A549 (cell line): ENCODE data around the gene PAX3. TPM values are rescaled to one million over a fixed set of nuclear protein-coding genes. Genes with fewer than 3 reads are reported as not detected.

ENCODE experiments used
- ATAC-seq, 2 experiments: fragments of 200-7000 bp in 1 of 2; fragments of >200 bp in 1 of 2; cut with Nextera tagmentation in 1 of 2; cut with Tn5 transposase in 1 of 2; 3 replicates each; pipeline versions ENCODE4 v1.8.0 to v1.9.1; 2018 to 2020; ENCODE audit warnings: mild to moderate bottlenecking in 1 of 2, moderate library complexity in 1 of 2
- CTCF ChIA-PET: fragments of 300-600 bp; sonication (Branson Sonifier 250); formaldehyde crosslinking; extraction: SDS; loops from one replicate; lab custom pipeline; 2021; ENCODE audit warnings: antibody characterized with exemption, inconsistent platforms; lab: Yijun Ruan, JAX
- POLR2A ChIA-PET: fragments of 350-600 bp; formaldehyde crosslinking; extraction: SDS; loops from one replicate; lab custom pipeline; 2021; ENCODE audit warnings: antibody characterized with exemption, inconsistent platforms; lab: Yijun Ruan, JAX
- DNase-seq, 2 experiments: peaks; one replicate each; pipeline versions ENCODE4 v3.0.0 to v3.0.0-alpha.2; 2011 to 2016; ENCODE audit warnings: low read depth in 1 of 2, low spot score in 1 of 2
- FAIRE-seq: peaks from 2 replicates; lab custom pipeline; 2011; peaks lifted over from hg19 to GRCh38; lab: Jason Lieb, UNC
- H3K27ac ChIP-seq, 2 experiments: fragments of >200 bp; sonication (Bioruptor Twin); formaldehyde crosslinking; 3 replicates each; pipeline ENCODE4 v1.5.1; 2016 to 2017
- H3K4me1 ChIP-seq: fragments of >200 bp; sonication (Bioruptor Twin); formaldehyde crosslinking; 3 replicates; pipeline ENCODE4 v1.6.1; 2016
- H3K4me2 ChIP-seq: fragments of >200 bp; sonication (Bioruptor Twin); formaldehyde crosslinking; 3 replicates; pipeline ENCODE4 v1.6.1; 2016
- H3K4me3 ChIP-seq: fragments of >200 bp; sonication (Bioruptor Twin); formaldehyde crosslinking; 3 replicates; pipeline ENCODE4 v1.5.1; 2016
- H3K9me3 ChIP-seq: fragments of >200 bp; sonication (Bioruptor Twin); formaldehyde crosslinking; 3 replicates; pipeline ENCODE4 v1.6.1; 2016
- BHLHE40 ChIP-seq: IDR thresholded peaks from 2 replicates; pipeline ENCODE4 v1.6.1; 2012; ENCODE audit warnings: low read depth, low read length, inconsistent platforms
- CBX2 ChIP-seq: fragments of 200-600 bp; sonication (generic); IDR thresholded peaks from 2 replicates; pipeline ENCODE4 v1.6.1; 2016; ENCODE audit warnings: low read depth, mild to moderate bottlenecking, borderline replicate concordance
- CHD2 ChIP-seq: fragments of 150-350 bp; IDR thresholded peaks from 2 replicates; pipeline ENCODE4 v1.6.1; 2014; ENCODE audit warnings: low read length; ENCODE audit not compliant: partially characterized antibody
- CHD4 ChIP-seq: fragments of 200-600 bp; sonication (generic); IDR thresholded peaks from 2 replicates; pipeline ENCODE4 v1.6.1; 2016; ENCODE audit warnings: antibody characterized with exemption, mild to moderate bottlenecking, borderline replicate concordance
- EHMT2 ChIP-seq: fragments of 200-600 bp; sonication (generic); IDR thresholded peaks from 2 replicates; pipeline ENCODE4 v1.6.1; 2016; ENCODE audit warnings: antibody characterized with exemption, low read depth, mild to moderate bottlenecking, moderate library complexity
- FOSB ChIP-seq: fragments of 250-450 bp; sonication (Bioruptor Pico); IDR thresholded peaks from 2 replicates; pipeline ENCODE4 v1.5.0; 2020; ENCODE audit warnings: mild to moderate bottlenecking, moderate library complexity
- HDAC2 ChIP-seq: fragments of 200-600 bp; sonication (generic); IDR thresholded peaks from 2 replicates; pipeline ENCODE4 v1.6.1; 2016
- HEYL ChIP-seq: fragments of 250-450 bp; sonication (Bioruptor Pico); IDR thresholded peaks from 2 replicates; pipeline ENCODE4 v1.8.0; 2021; ENCODE audit warnings: mild to moderate bottlenecking, moderate library complexity
- MAFK ChIP-seq: fragments of 450-650 bp; IDR thresholded peaks from 2 replicates; pipeline ENCODE4 v1.6.1; 2014; ENCODE audit not compliant: partially characterized antibody
- NFE2L2 ChIP-seq: fragments of 150-350 bp; conservative IDR thresholded peaks from 2 replicates; pipeline ENCODE4 v1.6.1; 2014; ENCODE audit warnings: low read length
- POLR2A ChIP-seq: IDR thresholded peaks from 2 replicates; pipeline ENCODE4 v1.6.1; 2012; ENCODE audit warnings: mild to moderate bottlenecking, low read length
- RARB ChIP-seq: fragments of 250-450 bp; sonication (Bioruptor Pico); IDR thresholded peaks from 2 replicates; pipeline ENCODE4 v1.8.0; 2021; ENCODE audit warnings: mild to moderate bottlenecking, moderate library complexity
- RFX5 ChIP-seq: fragments of 450-650 bp; IDR thresholded peaks from 2 replicates; pipeline ENCODE4 v1.7.1; 2014; ENCODE audit warnings: antibody characterized with exemption, mild to moderate bottlenecking, moderate library complexity
- TFCP2L1 ChIP-seq: fragments of 250-450 bp; sonication (Bioruptor Pico); IDR thresholded peaks from 2 replicates; pipeline ENCODE4 v1.5.0; 2021; ENCODE audit warnings: mild to moderate bottlenecking
- ZNF302 ChIP-seq: fragments of 250-450 bp; sonication (Bioruptor Pico); IDR thresholded peaks from 2 replicates; pipeline ENCODE4 v1.9.0; 2021; ENCODE audit warnings: inconsistent platforms, mild to moderate bottlenecking, moderate library complexity
- WGBS: methylation state at CpG from one replicate; pipeline ENCODE4 v1.1.6; 2017; ENCODE audit errors: missing lambda C conversion rate; 5-methylcytosine and 5-hydroxymethylcytosine counted together
- polyA plus RNA-seq, 4 experiments: library from polyadenylated mRNA; depleted of rRNA in 3 of 4; stranded (reverse); fragments of >200 nt; fragmentation: RNase III in 1 of 4; extraction: RNeasy Plus Mini Kit Qiagen cat#74134 plus additional on column Dnase treatment in 1 of 4; gene quantifications; 2 replicates in 3 of 4; 3 replicates in 1 of 4; pipeline ENCODE4 v1.2.3, GENCODE V29; 2011 to 2017
- TF ChIP-seq, protein P1 (sequence below): IDR thresholded peaks from 2 replicates; pipeline ENCODE4 v1.6.1; 2012
- TF ChIP-seq, protein P2 (sequence below): IDR thresholded peaks from 2 replicates; pipeline ENCODE4 v1.6.1; 2012; ENCODE audit warnings: low read depth, borderline replicate concordance
- TF ChIP-seq, protein P3 (sequence below): fragments of 200-600 bp; sonication (generic); IDR thresholded peaks from 2 replicates; pipeline ENCODE4 v1.6.1; 2016; ENCODE audit warnings: antibody characterized with exemption, mild to moderate bottlenecking, moderate library complexity
- TF ChIP-seq, protein P4 (sequence below): IDR thresholded peaks from 2 replicates; pipeline ENCODE4 v1.6.1; 2012
- TF ChIP-seq, protein P5 (sequence below): fragments of 450-650 bp; IDR thresholded peaks from 2 replicates; pipeline ENCODE4 v1.6.1; 2014; ENCODE audit warnings: antibody characterized with exemption

The PAX3 gene
- polyA plus RNA-seq, 2 of the 4 experiments (the other 2 are of a cell fraction), result not detected

DNA sequence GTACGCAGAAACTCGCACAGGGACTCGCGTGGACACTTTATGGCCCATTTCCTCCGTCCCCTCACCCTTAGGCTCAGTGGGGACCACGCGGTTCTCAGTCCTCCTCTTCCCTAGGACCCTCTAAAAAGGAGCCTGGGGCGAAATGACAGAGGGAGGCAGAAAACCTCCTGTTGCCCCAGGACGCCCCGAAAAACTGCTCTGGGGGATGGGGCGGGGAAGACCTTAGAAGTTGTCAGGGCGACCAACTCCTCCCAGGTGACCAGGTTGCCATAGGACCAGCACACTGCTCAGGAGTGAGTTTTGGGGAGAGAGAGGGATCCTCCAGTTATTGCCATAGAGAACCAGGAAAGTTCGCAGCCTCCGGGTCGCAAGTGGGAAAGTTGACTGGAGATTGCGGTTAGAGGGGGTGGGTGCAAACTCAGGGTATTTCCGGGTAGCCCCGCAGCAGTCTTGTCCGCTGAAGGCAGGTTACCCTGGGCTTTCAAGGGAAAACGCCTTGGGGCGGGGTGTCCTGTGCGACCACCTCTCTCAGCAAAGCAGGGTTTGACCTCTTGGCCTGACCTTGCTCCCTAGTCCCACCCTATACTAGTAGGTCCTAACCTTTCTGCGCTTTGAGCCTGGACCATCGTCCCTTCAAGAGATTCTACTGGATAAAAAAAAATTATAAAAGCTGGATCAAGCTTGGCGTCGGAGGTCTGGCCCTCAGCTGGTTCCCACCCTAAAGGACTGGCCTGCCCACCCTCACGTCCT, 7.8 kb upstream of the PAX3 start:
- Histone ChIP-seq H3K4me2 (peak overlapping the region; percentile 89), H3K4me3 (peak overlapping the region; percentile 48), H3K27ac (peak overlapping the region in 1 of 2 experiments; percentile 45; a peak in 2 of 6 replicates), H3K4me1 (peaks cover 11% of the 10 kb centered on the region; the same call in 1 of the 3 replicates), H3K9me3 (no peaks in the 10 kb centered on the region)
- ATAC-seq, result peak in 1 of 2 experiments; percentile 5; a peak in 2 of 6 replicates
- no peak for FAIRE-seq
- 44% methylated on average over 26 of the region's 27 CpGs for WGBS
- CTCF ChIA-PET, result interaction anchor here (2.0 kb wide), 1 partner anchor 12 kb away, joined by 9 read pairs; no protein-coding TSS in a partner anchor
- POLR2A ChIA-PET, result no interaction called here
- no peak for TF ChIP-seq POLR2A
- no peak for TF ChIP-seq MAFK
- TF ChIP-seq NFE2L2, result no peak
- no peak for TF ChIP-seq TFCP2L1 (CRISPR knock-in tag)
- no peak for TF ChIP-seq CHD2
- no peak for TF ChIP-seq CHD4
- TF ChIP-seq ZNF302 (CRISPR knock-in tag), result no peak
- TF ChIP-seq BHLHE40, result no peak
- DNase-seq, result no peak

DNA sequence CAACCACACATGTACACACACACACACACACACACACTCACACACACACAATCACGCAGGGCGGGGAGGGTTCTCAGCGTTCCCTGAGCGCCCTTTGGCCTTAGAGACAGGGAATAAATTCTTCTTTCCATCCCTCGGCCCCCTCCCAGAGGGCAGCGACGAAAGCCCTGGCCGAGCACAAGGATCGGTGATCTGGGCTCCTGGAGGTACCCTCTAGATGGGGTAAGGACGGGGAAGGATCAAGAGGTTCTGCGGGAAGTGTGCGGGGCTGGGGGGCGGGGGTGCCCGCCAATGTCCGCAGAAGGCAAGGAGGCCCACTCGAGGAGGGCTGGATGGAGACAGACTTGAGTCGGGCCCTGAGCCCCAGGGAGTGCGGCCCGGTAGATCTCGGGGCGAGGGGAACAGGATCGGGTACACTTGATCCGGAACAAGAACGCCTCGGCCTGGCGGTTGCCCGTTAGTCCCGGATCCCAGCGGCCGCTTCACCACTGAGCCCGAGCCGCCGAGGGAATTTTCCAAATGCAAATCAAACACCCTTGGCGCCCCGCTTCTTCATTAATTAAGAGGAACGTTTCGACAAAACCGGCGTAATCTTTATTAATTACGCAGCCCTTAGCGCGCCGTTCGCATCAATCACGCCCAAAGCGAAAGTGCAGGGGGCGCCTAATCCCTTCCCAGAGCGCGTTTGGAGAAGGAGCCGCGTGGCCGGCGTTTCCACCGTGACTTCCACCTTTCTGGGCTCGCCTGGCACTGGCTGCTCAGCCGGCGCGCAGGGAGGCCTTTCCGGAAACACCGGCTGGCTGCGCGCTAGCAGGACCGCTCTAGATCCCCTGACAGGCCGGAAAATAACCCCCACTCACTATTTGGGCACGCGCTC, 7.0 kb upstream of the PAX3 start:
- CTCF ChIA-PET, result no interaction called here
- FAIRE-seq (no peak), ATAC-seq (peak; percentile 52 to 70), DNase-seq (peak in 1 of 2 experiments; percentile 38)
- H3K9me3 ChIP-seq, result no peaks in the 10 kb centered on the region
- H3K4me3 ChIP-seq, result peak overlapping the region; percentile 48
- peak overlapping the region; percentile 15 to 45; a peak in 4 of 6 replicates for H3K27ac ChIP-seq
- peaks cover 11% of the 10 kb centered on the region; the same call in 1 of the 3 replicates for H3K4me1 ChIP-seq
- TF ChIP-seq, protein P1, sequence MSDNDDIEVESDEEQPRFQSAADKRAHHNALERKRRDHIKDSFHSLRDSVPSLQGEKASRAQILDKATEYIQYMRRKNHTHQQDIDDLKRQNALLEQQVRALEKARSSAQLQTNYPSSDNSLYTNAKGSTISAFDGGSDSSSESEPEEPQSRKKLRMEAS, result peak; percentile 58
- no peak for TF ChIP-seq TFCP2L1 (CRISPR knock-in tag)
- TF ChIP-seq, protein P2, sequence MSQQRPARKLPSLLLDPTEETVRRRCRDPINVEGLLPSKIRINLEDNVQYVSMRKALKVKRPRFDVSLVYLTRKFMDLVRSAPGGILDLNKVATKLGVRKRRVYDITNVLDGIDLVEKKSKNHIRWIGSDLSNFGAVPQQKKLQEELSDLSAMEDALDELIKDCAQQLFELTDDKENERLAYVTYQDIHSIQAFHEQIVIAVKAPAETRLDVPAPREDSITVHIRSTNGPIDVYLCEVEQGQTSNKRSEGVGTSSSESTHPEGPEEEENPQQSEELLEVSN, result peak; percentile 57; the same call in 1 of the 2 replicates
- peak; percentile 87; the same call in 1 of the 2 replicates for TF ChIP-seq HDAC2
- WGBS, result 7% methylated on average over 57 of the region's 66 CpGs
- H3K4me2 ChIP-seq, result peak overlapping the region; percentile 89
- POLR2A ChIA-PET, result no interaction called here

DNA sequence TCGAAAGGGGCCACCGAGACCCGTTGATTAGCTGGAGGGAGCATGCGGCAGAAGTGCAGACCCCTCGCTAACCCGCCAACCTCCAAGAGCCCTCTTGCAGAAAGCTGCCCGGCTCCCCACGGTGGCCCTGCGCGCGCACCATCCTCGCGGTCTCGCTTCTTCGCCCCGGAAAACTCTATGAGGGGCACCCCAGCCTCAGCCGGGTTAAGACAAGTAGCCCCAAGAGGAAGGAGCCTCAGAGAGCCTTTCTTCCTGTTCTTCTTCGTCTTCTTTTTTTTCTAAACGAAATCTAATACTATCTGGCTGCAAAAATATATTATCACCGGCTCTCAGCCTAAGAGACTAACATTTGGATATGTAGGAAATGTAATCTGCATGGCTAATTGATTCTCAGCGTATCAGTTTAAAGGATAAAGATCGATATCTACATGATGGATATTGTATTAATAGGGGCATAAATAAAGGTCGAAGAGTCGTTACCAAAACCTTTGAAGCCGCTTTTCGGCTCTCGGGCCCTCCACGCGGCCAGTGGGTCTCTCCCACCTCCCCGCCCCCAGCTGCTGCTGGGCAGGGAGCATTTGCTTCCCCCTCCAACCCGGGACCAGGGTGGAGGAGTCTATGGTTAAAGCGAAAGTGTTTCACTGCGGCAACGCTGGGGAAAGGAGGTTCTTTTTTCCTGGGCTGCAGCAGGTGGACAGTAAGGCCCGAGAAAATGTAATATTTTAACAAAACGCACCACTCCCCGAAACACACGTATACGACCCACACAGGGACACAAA, 6.1 kb upstream of the PAX3 start:
- no peaks in the 10 kb centered on the region for H3K9me3 ChIP-seq
- peak overlapping the region; percentile 89 for H3K4me2 ChIP-seq
- no peak for TF ChIP-seq BHLHE40
- TF ChIP-seq, protein P3, sequence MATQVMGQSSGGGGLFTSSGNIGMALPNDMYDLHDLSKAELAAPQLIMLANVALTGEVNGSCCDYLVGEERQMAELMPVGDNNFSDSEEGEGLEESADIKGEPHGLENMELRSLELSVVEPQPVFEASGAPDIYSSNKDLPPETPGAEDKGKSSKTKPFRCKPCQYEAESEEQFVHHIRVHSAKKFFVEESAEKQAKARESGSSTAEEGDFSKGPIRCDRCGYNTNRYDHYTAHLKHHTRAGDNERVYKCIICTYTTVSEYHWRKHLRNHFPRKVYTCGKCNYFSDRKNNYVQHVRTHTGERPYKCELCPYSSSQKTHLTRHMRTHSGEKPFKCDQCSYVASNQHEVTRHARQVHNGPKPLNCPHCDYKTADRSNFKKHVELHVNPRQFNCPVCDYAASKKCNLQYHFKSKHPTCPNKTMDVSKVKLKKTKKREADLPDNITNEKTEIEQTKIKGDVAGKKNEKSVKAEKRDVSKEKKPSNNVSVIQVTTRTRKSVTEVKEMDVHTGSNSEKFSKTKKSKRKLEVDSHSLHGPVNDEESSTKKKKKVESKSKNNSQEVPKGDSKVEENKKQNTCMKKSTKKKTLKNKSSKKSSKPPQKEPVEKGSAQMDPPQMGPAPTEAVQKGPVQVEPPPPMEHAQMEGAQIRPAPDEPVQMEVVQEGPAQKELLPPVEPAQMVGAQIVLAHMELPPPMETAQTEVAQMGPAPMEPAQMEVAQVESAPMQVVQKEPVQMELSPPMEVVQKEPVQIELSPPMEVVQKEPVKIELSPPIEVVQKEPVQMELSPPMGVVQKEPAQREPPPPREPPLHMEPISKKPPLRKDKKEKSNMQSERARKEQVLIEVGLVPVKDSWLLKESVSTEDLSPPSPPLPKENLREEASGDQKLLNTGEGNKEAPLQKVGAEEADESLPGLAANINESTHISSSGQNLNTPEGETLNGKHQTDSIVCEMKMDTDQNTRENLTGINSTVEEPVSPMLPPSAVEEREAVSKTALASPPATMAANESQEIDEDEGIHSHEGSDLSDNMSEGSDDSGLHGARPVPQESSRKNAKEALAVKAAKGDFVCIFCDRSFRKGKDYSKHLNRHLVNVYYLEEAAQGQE, result no peak
- TF ChIP-seq, protein P1, result no peak
- TF ChIP-seq RFX5, result no peak
- TF ChIP-seq EHMT2, result no peak
- TF ChIP-seq HEYL (CRISPR knock-in tag), result no peak
- no peak for TF ChIP-seq MAFK
- TF ChIP-seq FOSB, result no peak
- TF ChIP-seq RARB (CRISPR knock-in tag), result no peak
- no peak for TF ChIP-seq CBX2
- TF ChIP-seq, protein P4, sequence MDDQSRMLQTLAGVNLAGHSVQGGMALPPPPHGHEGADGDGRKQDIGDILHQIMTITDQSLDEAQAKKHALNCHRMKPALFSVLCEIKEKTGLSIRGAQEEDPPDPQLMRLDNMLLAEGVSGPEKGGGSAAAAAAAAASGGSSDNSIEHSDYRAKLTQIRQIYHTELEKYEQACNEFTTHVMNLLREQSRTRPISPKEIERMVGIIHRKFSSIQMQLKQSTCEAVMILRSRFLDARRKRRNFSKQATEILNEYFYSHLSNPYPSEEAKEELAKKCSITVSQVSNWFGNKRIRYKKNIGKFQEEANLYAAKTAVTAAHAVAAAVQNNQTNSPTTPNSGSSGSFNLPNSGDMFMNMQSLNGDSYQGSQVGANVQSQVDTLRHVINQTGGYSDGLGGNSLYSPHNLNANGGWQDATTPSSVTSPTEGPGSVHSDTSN, result no peak
- no peak for TF ChIP-seq CHD2
- TF ChIP-seq, protein P5, sequence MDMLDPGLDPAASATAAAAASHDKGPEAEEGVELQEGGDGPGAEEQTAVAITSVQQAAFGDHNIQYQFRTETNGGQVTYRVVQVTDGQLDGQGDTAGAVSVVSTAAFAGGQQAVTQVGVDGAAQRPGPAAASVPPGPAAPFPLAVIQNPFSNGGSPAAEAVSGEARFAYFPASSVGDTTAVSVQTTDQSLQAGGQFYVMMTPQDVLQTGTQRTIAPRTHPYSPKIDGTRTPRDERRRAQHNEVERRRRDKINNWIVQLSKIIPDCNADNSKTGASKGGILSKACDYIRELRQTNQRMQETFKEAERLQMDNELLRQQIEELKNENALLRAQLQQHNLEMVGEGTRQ, result no peak
- TF ChIP-seq, all 56 proteins: peak for 0
- DNase-seq, result no peak
- no peak overlapping the region; a peak in 1 of 6 replicates for H3K27ac ChIP-seq
- POLR2A ChIA-PET, result no interaction called here
- no peak; a peak in 1 of 6 replicates for ATAC-seq
- no peak for FAIRE-seq
- H3K4me1 ChIP-seq, result peaks cover 11% of the 10 kb centered on the region; the same call in 1 of the 3 replicates
- 69% methylated on average over 39 of the region's 39 CpGs for WGBS
- CTCF ChIA-PET, result no interaction called here
- peak overlapping the region; percentile 48 for H3K4me3 ChIP-seq
